Measurements from ENCODE around the gene ARSG. TPM values are rescaled to one million over a fixed set of nuclear protein-coding genes. Genes with fewer than 3 reads are reported as not detected.
A peak's percentile ranks its signal among the peaks of the same experiment; 100 is the strongest.

The ARSG gene
- total and polyA plus RNA-seq, 3 experiments from 2014 or later, result 7.0 to 9.5 (median 7.7) TPM

GRCh38 chr17:68435361-68435760 lies 144.1 kb downstream of the ARSG start:
- no peaks in the 10 kb centered on the region for H3K27me3 Mint-ChIP-seq
- POLR2A ChIA-PET, result no interaction called here

GRCh38 chr17:68435876-68436842 lies 144.9 kb downstream of the ARSG start:
- H3K27me3 ChIP-seq (ENCODE audit: insufficient read depth, low read length, poor library complexity, severe bottlenecking), result no peaks in the 10 kb centered on the region
- peak overlapping the region; percentile 81 to 98 (median 92) for H3K27ac Mint-ChIP-seq
- no peaks in the 10 kb centered on the region for H3K27me3 Mint-ChIP-seq
- peak overlapping the region; percentile 33 to 85 (median 68) for H3K4me3 Mint-ChIP-seq
- no peaks in the 10 kb centered on the region for H3K36me3 ChIP-seq (ENCODE audit: insufficient read depth, low read length)
- CTCF ChIA-PET, result interaction anchor here (0.7 to 5.6 kb wide), 27 partner anchors 11 to 379 kb away, joined by 3 to 59 read pairs (median 6); partner anchors contain the start of genes ARSG, SLC16A6 and WIPI1
- no peaks in the 10 kb centered on the region for H3K9me3 ChIP-seq (ENCODE audit: low read length)
- peaks cover 0 to 1% (median 0%) of the 10 kb centered on the region in 5 donors for H3K9me3 Mint-ChIP-seq
- peaks cover 33 to 60% (median 51%) of the 10 kb centered on the region in 3 donors for H3K4me1 Mint-ChIP-seq
- peak; percentile 71 to 87 (median 77) for DNase-seq
- POLR2A ChIA-PET, result interaction anchor here (0.7 to 3.6 kb wide), 4 partner anchors 79 to 231 kb away, joined by 3 to 28 read pairs (median 6); partner anchors contain the start of genes AMZ2, ARSG and SLC16A6
- H3K27ac ChIP-seq (ENCODE audit: low read depth, low read length), result no peak overlapping the region
- H3K36me3 Mint-ChIP-seq, result peaks cover 0 to 27% (median 10%) of the 10 kb centered on the region in 3 donors
- no peak overlapping the region for H3K4me3 ChIP-seq (ENCODE audit: low read length)
- H3K4me1 ChIP-seq (ENCODE audit: insufficient read depth, low read length), result peaks cover 35% of the 10 kb centered on the region

More at GRCh38 chr17:68435361-68435760, 144.1 kb downstream of the ARSG start:
- CTCF ChIA-PET, result interaction anchor here (0.9 to 5.6 kb wide), 17 partner anchors 11 to 263 kb away, joined by 3 to 59 read pairs (median 6); partner anchors contain the start of gene WIPI1
- Histone ChIP-seq H3K9me3 (ENCODE audit: low read length) (no peaks in the 10 kb centered on the region), H3K27ac (ENCODE audit: low read depth, low read length) (no peak overlapping the region), H3K4me1 (ENCODE audit: insufficient read depth, low read length) (peaks cover 35% of the 10 kb centered on the region), H3K27me3 (ENCODE audit: insufficient read depth, low read length, poor library complexity, severe bottlenecking) (no peaks in the 10 kb centered on the region), H3K36me3 (ENCODE audit: insufficient read depth, low read length) (no peaks in the 10 kb centered on the region), H3K4me3 (ENCODE audit: low read length) (no peak overlapping the region)
- peaks cover 0 to 28% (median 10%) of the 10 kb centered on the region in 3 donors for H3K36me3 Mint-ChIP-seq
- peaks cover 29 to 54% (median 45%) of the 10 kb centered on the region in 3 donors for H3K4me1 Mint-ChIP-seq
- no peak overlapping the region for H3K27ac Mint-ChIP-seq
- H3K9me3 Mint-ChIP-seq, result peaks cover 0 to 1% (median 0%) of the 10 kb centered on the region in 5 donors
- H3K4me3 Mint-ChIP-seq, result no peak overlapping the region
- DNase-seq, result no peak

- peak overlapping the region; percentile 70 to 85 (median 83) for H3K4me3 Mint-ChIP-seq
- Histone ChIP-seq H3K9me3 (ENCODE audit: low read length) (no peaks in the 10 kb centered on the region), H3K4me1 (ENCODE audit: insufficient read depth, low read length) (peaks cover 33% of the 10 kb centered on the region), H3K27ac (ENCODE audit: low read depth, low read length) (peak overlapping the region; percentile 44), H3K27me3 (ENCODE audit: insufficient read depth, low read length, poor library complexity, severe bottlenecking) (no peaks in the 10 kb centered on the region), H3K4me3 (ENCODE audit: low read length) (peak overlapping the region; percentile 20), H3K36me3 (ENCODE audit: insufficient read depth, low read length) (no peaks in the 10 kb centered on the region)
- DNase-seq, result peak in 4 of 5 donors; percentile 26 to 68 (median 46)
- ChIA-PET CTCF (interaction anchor here (0.8 to 5.6 kb wide), 20 partner anchors 9 to 287 kb away, joined by 3 to 59 read pairs (median 4); partner anchors contain the start of genes ARSG, SLC16A6 and WIPI1), POLR2A (interaction anchor here (0.7 to 3.6 kb wide), 6 partner anchors 20 to 233 kb away, joined by 5 to 28 read pairs (median 11); partner anchors contain the start of genes AMZ2, ARSG, SLC16A6 and WIPI1)
- H3K9me3 Mint-ChIP-seq, result peaks cover 0 to 1% (median 0%) of the 10 kb centered on the region in 5 donors
- H3K27me3 Mint-ChIP-seq, result no peaks in the 10 kb centered on the region
- H3K36me3 Mint-ChIP-seq, result peaks cover 0 to 16% (median 7%) of the 10 kb centered on the region in 3 donors
- H3K4me1 Mint-ChIP-seq, result peaks cover 32 to 53% (median 48%) of the 10 kb centered on the region in 3 donors
- H3K27ac Mint-ChIP-seq, result peak overlapping the region; percentile 91 to 98 (median 93)
Measured at GRCh38 chr17:68437979-68438822, 146.9 kb downstream of the ARSG start.

- H3K27me3 Mint-ChIP-seq, result no peaks in the 10 kb centered on the region
- Histone ChIP-seq H3K36me3 (ENCODE audit: insufficient read depth, low read length) (no peaks in the 10 kb centered on the region), H3K27me3 (ENCODE audit: insufficient read depth, low read length, poor library complexity, severe bottlenecking) (no peaks in the 10 kb centered on the region), H3K27ac (ENCODE audit: low read depth, low read length) (no peak overlapping the region), H3K4me1 (ENCODE audit: insufficient read depth, low read length) (peaks cover 33% of the 10 kb centered on the region), H3K9me3 (ENCODE audit: low read length) (no peaks in the 10 kb centered on the region), H3K4me3 (ENCODE audit: low read length) (no peak overlapping the region)
- ChIA-PET CTCF (interaction anchor here (0.9 to 5.6 kb wide), 4 partner anchors 21 to 190 kb away, joined by 3 to 59 read pairs (median 4); no protein-coding TSS in a partner anchor), POLR2A (interaction anchor here (3.6 kb wide), 1 partner anchor 149 kb away, joined by 28 read pairs; the partner anchor contains the start of genes ARSG and SLC16A6)
- H3K36me3 Mint-ChIP-seq, result peaks cover 0 to 14% (median 10%) of the 10 kb centered on the region in 3 donors
- peak overlapping the region in 1 of 7 donors; percentile 5 for H3K4me3 Mint-ChIP-seq
- H3K4me1 Mint-ChIP-seq, result peaks cover 32 to 53% (median 48%) of the 10 kb centered on the region in 3 donors
- H3K9me3 Mint-ChIP-seq, result peaks cover 0 to 1% (median 0%) of the 10 kb centered on the region in 5 donors
- H3K27ac Mint-ChIP-seq, result peak overlapping the region; percentile 40 to 93 (median 61)
- DNase-seq, result no peak
Measured at GRCh38 chr17:68439656-68440290, 148.5 kb downstream of the ARSG start.

GRCh38 chr17:68440526-68440925 lies 149.2 kb downstream of the ARSG start:
- H3K4me1 ChIP-seq (ENCODE audit: insufficient read depth, low read length), result peaks cover 33% of the 10 kb centered on the region
- POLR2A ChIA-PET, result interaction anchor here (1.1 to 1.5 kb wide), 2 partner anchors 10 to 203 kb away, joined by 3 read pairs; no protein-coding TSS in a partner anchor
- H3K9me3 ChIP-seq (ENCODE audit: low read length), result no peaks in the 10 kb centered on the region
- peaks cover 32 to 53% (median 48%) of the 10 kb centered on the region in 3 donors for H3K4me1 Mint-ChIP-seq
- H3K4me3 ChIP-seq (ENCODE audit: low read length), result no peak overlapping the region
- H3K9me3 Mint-ChIP-seq, result peaks cover 0 to 1% (median 0%) of the 10 kb centered on the region in 5 donors
- DNase-seq, result no peak
- no peak overlapping the region for H3K4me3 Mint-ChIP-seq
- peaks cover 0 to 14% (median 14%) of the 10 kb centered on the region in 3 donors for H3K36me3 Mint-ChIP-seq
- H3K27me3 Mint-ChIP-seq, result no peaks in the 10 kb centered on the region
- CTCF ChIA-PET, result interaction anchor here (0.9 to 1.6 kb wide), 4 partner anchors 17 to 191 kb away, joined by 3 to 4 read pairs (median 3); partner anchors contain the start of gene WIPI1
- no peak overlapping the region for H3K27ac ChIP-seq (ENCODE audit: low read depth, low read length)
- H3K27me3 ChIP-seq (ENCODE audit: insufficient read depth, low read length, poor library complexity, severe bottlenecking), result no peaks in the 10 kb centered on the region
- H3K36me3 ChIP-seq (ENCODE audit: insufficient read depth, low read length), result no peaks in the 10 kb centered on the region
- H3K27ac Mint-ChIP-seq, result peak overlapping the region in 6 of 8 donors; percentile 9 to 83 (median 72)

GRCh38 chr17:68441070-68441770 lies 149.9 kb downstream of the ARSG start:
- Mint-ChIP-seq H3K9me3 (no peaks in the 10 kb centered on the region), H3K27ac (peak overlapping the region; percentile 38 to 83 (median 62)), H3K4me3 (peak overlapping the region in 1 of 7 donors; percentile 23), H3K4me1 (peaks cover 29 to 47% (median 42%) of the 10 kb centered on the region in 3 donors), H3K36me3 (peaks cover 0 to 17% (median 14%) of the 10 kb centered on the region in 3 donors), H3K27me3 (no peaks in the 10 kb centered on the region)
- POLR2A ChIA-PET, result interaction anchor here (1.1 to 1.5 kb wide), 2 partner anchors 9 to 204 kb away, joined by 3 read pairs; no protein-coding TSS in a partner anchor
- Histone ChIP-seq H3K27ac (ENCODE audit: low read depth, low read length) (no peak overlapping the region), H3K4me1 (ENCODE audit: insufficient read depth, low read length) (peaks cover 27% of the 10 kb centered on the region), H3K4me3 (ENCODE audit: low read length) (no peak overlapping the region), H3K9me3 (ENCODE audit: low read length) (no peaks in the 10 kb centered on the region), H3K27me3 (ENCODE audit: insufficient read depth, low read length, poor library complexity, severe bottlenecking) (no peaks in the 10 kb centered on the region), H3K36me3 (ENCODE audit: insufficient read depth, low read length) (no peaks in the 10 kb centered on the region)
- CTCF ChIA-PET, result interaction anchor here (1.1 to 1.6 kb wide), 3 partner anchors 16 to 192 kb away, joined by 3 to 4 read pairs (median 3); partner anchors contain the start of gene WIPI1
- DNase-seq, result no peak
